OCI-LY7 (cell line): Measurements from ENCODE around the gene EIF4A2. TPM values are rescaled to one million over a fixed set of nuclear protein-coding genes. Genes with fewer than 3 reads are reported as not detected.

Source experiments
- BruUV-seq: library from RNA; stranded (reverse); fragments of 400-500 nt; replicated peaks from 2 replicates; lab custom pipeline; 2021; lab: Mats Ljungman, UMichigan
- CTCF ChIA-PET: fragments of 300-600 bp; sonication (Branson Sonifier 250); formaldehyde crosslinking; loops from one replicate; lab custom pipeline; 2022; ENCODE audit warnings: antibody characterized with exemption; ENCODE audit not compliant: unreplicated experiment; lab: Charles Lee
- POLR2A ChIA-PET: fragments of 300-600 bp; sonication (Branson Sonifier 250); formaldehyde crosslinking; loops from one replicate; lab custom pipeline; 2022; ENCODE audit warnings: antibody characterized with exemption; lab: Charles Lee
- DNase-seq: peaks from one replicate; pipeline ENCODE4 v3.0.0-alpha.2; 2015; ENCODE audit warnings: low spot score
- H2AFZ ChIP-seq: fragments of 200-600 bp; sonication (generic), shearing (Covaris generic); 2 replicates; pipeline ENCODE4 v1.6.1; 2014; ENCODE audit warnings: mild to moderate bottlenecking, antibody characterized with exemption, low read length, moderate library complexity
- H3K27ac ChIP-seq: fragments of 200-600 bp; sonication (generic); 2 replicates; pipeline ENCODE4 v1.5.1; 2014; ENCODE audit warnings: mixed run types, low read depth, mild to moderate bottlenecking, moderate library complexity, low read length, inconsistent platforms; ENCODE audit not compliant: poor library complexity, severe bottlenecking
- H3K36me3 ChIP-seq: fragments of 200-600 bp; sonication (generic); 2 replicates; pipeline ENCODE4 v1.6.1; 2014; ENCODE audit warnings: mild to moderate bottlenecking, antibody characterized with exemption, low read length, moderate library complexity, mixed read lengths; ENCODE audit not compliant: insufficient read depth
- H3K4me1 ChIP-seq: fragments of 200-600 bp; sonication (generic); 2 replicates; pipeline ENCODE4 v1.5.1; 2014; ENCODE audit warnings: mild to moderate bottlenecking, low read length; ENCODE audit not compliant: insufficient read depth, poor library complexity, severe bottlenecking
- H3K4me2 ChIP-seq: fragments of 200-600 bp; sonication (generic); 2 replicates; pipeline ENCODE4 v1.6.1; 2014; ENCODE audit warnings: mild to moderate bottlenecking, low read length
- H3K4me3 ChIP-seq: fragments of 200-600 bp; sonication (generic); 2 replicates; pipeline ENCODE4 v1.5.1; 2014; ENCODE audit warnings: mild to moderate bottlenecking, low read depth, low read length; ENCODE audit not compliant: poor library complexity, severe bottlenecking
- H3K79me2 ChIP-seq: fragments of 200-600 bp; sonication (generic); 2 replicates; pipeline ENCODE4 v1.6.1; 2016; ENCODE audit warnings: low read depth, mild to moderate bottlenecking, low read length, moderate library complexity, mixed read lengths; ENCODE audit not compliant: insufficient read depth
- H3K9me2 ChIP-seq: fragments of 200-600 bp; sonication (generic); 2 replicates; pipeline ENCODE4 v1.6.1; 2016; ENCODE audit warnings: mild to moderate bottlenecking, low read length, mixed read lengths; ENCODE audit not compliant: insufficient read depth
- H3K9me3 ChIP-seq: fragments of 200-600 bp; sonication (generic); 2 replicates; pipeline ENCODE4 v1.6.1; 2014; ENCODE audit warnings: mild to moderate bottlenecking, mixed run types, low read length, mixed read lengths
- H4K20me1 ChIP-seq: fragments of 200-600 bp; sonication (generic); 2 replicates; pipeline ENCODE4 v1.6.1; 2014; ENCODE audit warnings: mild to moderate bottlenecking, antibody characterized with exemption, low read length, moderate library complexity, mixed read lengths; ENCODE audit not compliant: insufficient read depth
- CTCF ChIP-seq: fragments of 200-600 bp; sonication (generic); conservative IDR thresholded peaks from 2 replicates; pipeline ENCODE4 v1.5.1; 2014; ENCODE audit warnings: mild to moderate bottlenecking, antibody characterized with exemption, low read length, moderate library complexity, mixed read lengths
- EZH2phosphoT487 ChIP-seq: fragments of 200-600 bp; sonication (generic); IDR thresholded peaks from 2 replicates; pipeline ENCODE4 v1.6.1; 2018; ENCODE audit warnings: low read depth, borderline replicate concordance, mild to moderate bottlenecking, mixed run types, antibody characterized with exemption, low read length, moderate library complexity, mixed read lengths
- intact Hi-C: fragments of 100-400 bp; cut with micrococcal nuclease; formaldehyde crosslinking; loops from one replicate; pipeline ENCODE4 v1.10.0; 2022; ENCODE audit not compliant: unreplicated experiment
- total RNA-seq, 2 experiments: library from RNA; depleted of rRNA in 1 of 2; stranded (reverse); fragments of >200 nt in 1 of 2; shearing (Covaris generic) in 1 of 2; gene quantifications; 2 replicates each; pipeline ENCODE4 v1.2.3, GENCODE V29; 2014 to 2022

EIF4A2 gene
- total RNA-seq, 2 experiments from 2014 or later, result 437 to 506 TPM

GRCh38 chr3:186751480-186751879 is 31.9 kb upstream of the EIF4A2 start:
- H4K20me1 ChIP-seq, result no peaks in the 10 kb centered on the region
- H3K4me1 ChIP-seq, result no peaks in the 10 kb centered on the region
- ChIA-PET CTCF (no interaction called here), POLR2A (no interaction called here)
- no peak for DNase-seq
- H3K36me3 ChIP-seq, result no peaks in the 10 kb centered on the region
- H3K4me3 ChIP-seq, result no peak overlapping the region
- H2AFZ ChIP-seq, result no peak overlapping the region
- intact Hi-C loops, result no loop called here
- no peaks in the 10 kb centered on the region for H3K9me3 ChIP-seq
- no peak overlapping the region for H3K4me2 ChIP-seq
- TF ChIP-seq CTCF (no peak), EZH2phosphoT487 (no peak)
- H3K79me2 ChIP-seq, result no peaks in the 10 kb centered on the region
- no TSS peak for BruUV-seq
- no peak overlapping the region for H3K27ac ChIP-seq
- H3K9me2 ChIP-seq, result no peaks in the 10 kb centered on the region

GRCh38 chr3:186754006-186754405 is 29.4 kb upstream of the EIF4A2 start:
- H3K36me3 ChIP-seq, result no peaks in the 10 kb centered on the region
- no peaks in the 10 kb centered on the region for H4K20me1 ChIP-seq
- CTCF ChIA-PET, result no interaction called here
- H3K9me2 ChIP-seq, result no peaks in the 10 kb centered on the region
- no peaks in the 10 kb centered on the region for H3K9me3 ChIP-seq
- TF ChIP-seq EZH2phosphoT487 (no peak), CTCF (no peak)
- POLR2A ChIA-PET, result interaction anchor here (0.5 to 0.6 kb wide), 4 partner anchors 45 to 486 kb away, joined by 5 to 8 read pairs (median 5); no protein-coding TSS in a partner anchor
- no TSS peak for BruUV-seq
- no peaks in the 10 kb centered on the region for H3K4me1 ChIP-seq
- intact Hi-C loops, result no loop called here
- no peak for DNase-seq
- H3K4me3 ChIP-seq, result no peak overlapping the region
- H3K4me2 ChIP-seq, result no peak overlapping the region
- H3K27ac ChIP-seq, result no peak overlapping the region
- no peaks in the 10 kb centered on the region for H3K79me2 ChIP-seq
- no peak overlapping the region for H2AFZ ChIP-seq

- Histone ChIP-seq H4K20me1 (no peaks in the 10 kb centered on the region), H3K27ac (no peak overlapping the region), H3K9me3 (no peaks in the 10 kb centered on the region), H3K4me1 (no peaks in the 10 kb centered on the region), H3K36me3 (no peaks in the 10 kb centered on the region), H3K79me2 (no peaks in the 10 kb centered on the region), H3K9me2 (no peaks in the 10 kb centered on the region), H2AFZ (no peak overlapping the region), H3K4me3 (no peak overlapping the region), H3K4me2 (no peak overlapping the region)
- no peak for DNase-seq
- ChIA-PET POLR2A (no interaction called here), CTCF (interaction anchor here (0.6 kb wide), 1 partner anchor 65 kb away, joined by 3 read pairs; no protein-coding TSS in a partner anchor)
- BruUV-seq, result no TSS peak
- intact Hi-C loops, result loop anchor here (5.0 kb wide), 1 partner anchor 138 kb away; no protein-coding TSS in a partner anchor
- TF ChIP-seq EZH2phosphoT487, result no peak
- TF ChIP-seq CTCF, result no peak
These were observed 28.5 kb upstream of the EIF4A2 start for GRCh38 chr3:186754871-186755270.
